OCI-LY7 (cell line): Measurements from ENCODE around the gene BAIAP2.

Experiments
- EZH2phosphoT487 ChIP-seq: fragments of 200-600 bp; sonication (generic); IDR thresholded peaks from 2 replicates; pipeline ENCODE4 v1.6.1; 2018; ENCODE audit warnings: low read depth, borderline replicate concordance, mild to moderate bottlenecking, mixed run types, antibody characterized with exemption, low read length, moderate library complexity, mixed read lengths
- TF ChIP-seq, protein P1 (sequence below): fragments of 200-600 bp; sonication (generic); conservative IDR thresholded peaks from 2 replicates; pipeline ENCODE4 v1.5.1; 2014; ENCODE audit warnings: mild to moderate bottlenecking, antibody characterized with exemption, low read length, moderate library complexity, mixed read lengths

DNA sequence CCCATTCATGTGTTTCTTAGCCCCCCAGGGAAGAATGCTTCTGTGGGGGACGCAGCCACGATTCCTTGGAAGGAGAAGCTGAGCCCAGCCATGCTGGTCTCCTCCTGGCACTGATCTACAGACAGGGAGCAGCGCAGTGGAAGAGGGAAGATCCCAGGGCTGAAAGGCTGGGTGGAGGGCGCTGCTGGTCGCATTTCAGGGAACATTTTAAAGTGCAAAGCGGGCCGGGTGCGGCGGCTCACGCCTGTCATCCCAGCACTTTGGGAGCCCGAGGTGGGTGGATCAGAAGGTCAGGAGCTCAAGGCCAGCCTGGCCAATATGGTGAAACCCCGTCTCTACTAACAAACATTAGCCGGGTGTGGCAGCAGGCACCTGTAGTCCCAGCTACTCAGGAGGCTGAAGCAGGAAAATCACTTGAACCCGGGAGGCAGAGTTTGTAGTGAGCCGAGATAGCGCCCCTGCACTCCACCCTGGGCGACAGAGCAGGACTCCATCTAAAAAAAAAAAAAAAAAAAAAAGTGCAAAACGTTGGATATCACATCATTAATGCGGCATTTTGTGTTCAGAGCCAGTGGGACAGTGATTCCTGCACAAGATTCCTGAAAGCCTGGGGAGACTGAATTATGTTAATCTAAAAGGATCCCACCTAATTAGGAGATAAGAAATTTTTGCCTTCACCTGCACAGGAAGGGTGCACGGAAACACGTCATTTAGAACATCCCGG, 43.9 kb upstream of the BAIAP2 start:
- TF ChIP-seq, protein P1, sequence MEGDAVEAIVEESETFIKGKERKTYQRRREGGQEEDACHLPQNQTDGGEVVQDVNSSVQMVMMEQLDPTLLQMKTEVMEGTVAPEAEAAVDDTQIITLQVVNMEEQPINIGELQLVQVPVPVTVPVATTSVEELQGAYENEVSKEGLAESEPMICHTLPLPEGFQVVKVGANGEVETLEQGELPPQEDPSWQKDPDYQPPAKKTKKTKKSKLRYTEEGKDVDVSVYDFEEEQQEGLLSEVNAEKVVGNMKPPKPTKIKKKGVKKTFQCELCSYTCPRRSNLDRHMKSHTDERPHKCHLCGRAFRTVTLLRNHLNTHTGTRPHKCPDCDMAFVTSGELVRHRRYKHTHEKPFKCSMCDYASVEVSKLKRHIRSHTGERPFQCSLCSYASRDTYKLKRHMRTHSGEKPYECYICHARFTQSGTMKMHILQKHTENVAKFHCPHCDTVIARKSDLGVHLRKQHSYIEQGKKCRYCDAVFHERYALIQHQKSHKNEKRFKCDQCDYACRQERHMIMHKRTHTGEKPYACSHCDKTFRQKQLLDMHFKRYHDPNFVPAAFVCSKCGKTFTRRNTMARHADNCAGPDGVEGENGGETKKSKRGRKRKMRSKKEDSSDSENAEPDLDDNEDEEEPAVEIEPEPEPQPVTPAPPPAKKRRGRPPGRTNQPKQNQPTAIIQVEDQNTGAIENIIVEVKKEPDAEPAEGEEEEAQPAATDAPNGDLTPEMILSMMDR, result no peak
- TF ChIP-seq EZH2phosphoT487, result no peak
